Measurements from ENCODE around the gene THY1.

GRCh38 chr11:119447664-119448242 is 24.8 kb upstream of the THY1 start:
- TF ChIP-seq POLR2AphosphoS5 (IDR thresholded peaks at IDR 0.05; ENCODE audit: low read depth, low read length): no peak
- TF ChIP-seq CTCF (IDR thresholded peaks at IDR 0.05): no peak
- no peak for TF ChIP-seq SIN3A (IDR thresholded peaks at IDR 0.05; ENCODE audit: borderline replicate concordance, insufficient read depth, low read depth, low read length)
- no peak for TF ChIP-seq REST (IDR thresholded peaks at IDR 0.05; ENCODE audit: insufficient read depth in 1 of 2, low read depth in 2 of 2, low read length in 1 of 2)
